K562 (cell line): ENCODE results near the gene SLC6A4. TPM values are rescaled to one million over a fixed set of nuclear protein-coding genes. Genes with fewer than 3 reads are reported as not detected.
A peak's percentile ranks its signal among the peaks of the same experiment; 100 is the strongest.

Source experiments
- ATAC-seq: fragments of 200-7000 bp; cut with Tn5 transposase; 3 replicates; pipeline ENCODE4 v1.9.1; 2020; ENCODE audit warnings: moderate library complexity
- BruUV-seq: library from RNA; stranded (reverse); fragments of 400-500 nt; replicated peaks from 2 replicates; lab custom pipeline; 2021; lab: Mats Ljungman, UMichigan
- CTCF ChIA-PET: fragments of 300-600 bp; formaldehyde crosslinking; extraction: SDS; loops from one replicate; lab custom pipeline; 2021; ENCODE audit warnings: low intra/inter-chr PET ratio; lab: Yijun Ruan, JAX
- POLR2A ChIA-PET: fragments of 300-600, 350-650 bp; sonication (Branson Sonifier 250); formaldehyde crosslinking; extraction: SDS; loops from one replicate; lab custom pipeline; 2021; ENCODE audit warnings: antibody characterized with exemption, inconsistent platforms; lab: Yijun Ruan, JAX
- DNase-seq, 4 experiments: peaks; one replicate each; pipeline versions ENCODE4 v3.0.0 to v3.0.0-alpha.2; 2011 to 2018; ENCODE audit warnings: low spot score in 3 of 4, mixed read lengths in 3 of 4; ENCODE audit errors: extremely low read depth in 1 of 4
- FAIRE-seq: peaks from 2 replicates; lab custom pipeline; 2011; peaks lifted over from hg19 to GRCh38; lab: Jason Lieb, UNC
- H2AFZ ChIP-seq: 2 replicates; pipeline ENCODE4 v1.6.0; 2011; ENCODE audit warnings: low read depth, low read length, control low read depth, inconsistent platforms
- H3K27ac ChIP-seq: fragments of 200-600 bp; 3 replicates; pipeline ENCODE4 v1.8.0; 2011; ENCODE audit warnings: low read depth, mild to moderate bottlenecking, control low read depth, inconsistent platforms, low read length, moderate library complexity, mixed read lengths; ENCODE audit errors: extremely low read depth
- H3K27me3 ChIP-seq, 2 experiments: fragments of 300-600 bp in 1 of 2; 2 replicates in 1 of 2; 3 replicates in 1 of 2; pipeline versions ENCODE4 v1.6.0 to v1.8.0; 2011; ENCODE audit warnings: inconsistent platforms in 2 of 2, low read length in 2 of 2, mild to moderate bottlenecking in 1 of 2, mixed read lengths in 1 of 2, moderate library complexity in 1 of 2; ENCODE audit not compliant: control insufficient read depth in 2 of 2, insufficient read depth in 2 of 2
- H3K36me3 ChIP-seq: fragments of 300-600 bp; 3 replicates; pipeline ENCODE4 v1.8.0; 2011; ENCODE audit warnings: mild to moderate bottlenecking, low read length, inconsistent platforms; ENCODE audit not compliant: control insufficient read depth, insufficient read depth
- H3K4me1 ChIP-seq, 2 experiments: fragments of 200-600 bp in 1 of 2; replicated peaks in 1 of 2; 2 replicates in 1 of 2; 3 replicates in 1 of 2; pipeline versions ENCODE4 v1.5.1 to v1.8.0; 2011; ENCODE audit warnings: inconsistent platforms in 2 of 2, low read length in 2 of 2, mild to moderate bottlenecking in 1 of 2, mixed read lengths in 1 of 2, moderate library complexity in 1 of 2; ENCODE audit not compliant: control insufficient read depth in 2 of 2, insufficient read depth in 2 of 2
- H3K4me2 ChIP-seq: 2 replicates; pipeline ENCODE4 v1.6.1; 2011; ENCODE audit warnings: low read length, control low read depth, inconsistent platforms, mixed read lengths; ENCODE audit not compliant: insufficient read depth
- H3K4me3 ChIP-seq: fragments of 200-600 bp; sonication (generic), shearing (Covaris generic); 2 replicates; pipeline ENCODE4 v1.5.1; 2016; ENCODE audit warnings: control low read depth, inconsistent platforms
- H3K79me2 ChIP-seq: fragments of 200-600 bp; 3 replicates; pipeline ENCODE4 v1.8.0; 2011; ENCODE audit warnings: low read length, inconsistent platforms; ENCODE audit not compliant: control insufficient read depth, insufficient read depth
- H3K9ac ChIP-seq, 2 experiments: 2 replicates each; pipeline versions ENCODE4 v1.6.0 to v1.6.1; 2011; ENCODE audit warnings: low read depth in 2 of 2, low read length in 2 of 2, control low read depth in 1 of 2, inconsistent platforms in 1 of 2, mild to moderate bottlenecking in 1 of 2, mixed read lengths in 1 of 2; ENCODE audit not compliant: insufficient read depth in 1 of 2
- H3K9me1 ChIP-seq: one replicate; pipeline ENCODE4 v1.6.0; 2011; ENCODE audit warnings: inconsistent platforms, mild to moderate bottlenecking, low read length, moderate library complexity; ENCODE audit not compliant: control insufficient read depth, insufficient read depth
- H3K9me3 ChIP-seq: replicated peaks from 2 replicates; pipeline ENCODE4 v1.5.1; 2011; ENCODE audit warnings: low read depth, low read length, inconsistent platforms; ENCODE audit not compliant: control insufficient read depth, insufficient read depth
- H4K20me1 ChIP-seq: replicated peaks from 2 replicates; pipeline ENCODE4 v1.6.1; 2011; ENCODE audit warnings: low read length, inconsistent platforms, mixed read lengths; ENCODE audit not compliant: control insufficient read depth, insufficient read depth
- U2AF1 ChIP-seq: fragments of 200-400 bp; formaldehyde crosslinking; optimal IDR thresholded peaks from 2 replicates; pipeline ENCODE3; 2017; ENCODE audit warnings: mild to moderate bottlenecking, low read depth, low read length, moderate library complexity
- in situ Hi-C: fragments of 300-500 bp; cut with MboI; formaldehyde crosslinking; loops from 4 replicates; pipeline ENCODE4 v1.15.0; 2018; ENCODE audit warnings: inconsistent platforms, mixed read lengths
- intact Hi-C: fragments of 100-400 bp; cut with micrococcal nuclease; formaldehyde crosslinking; loops from 2 replicates; pipeline ENCODE4 v1.14.2; 2022
- polyA plus RNA-seq, 8 experiments: library from polyadenylated mRNA; depleted of rRNA in 4 of 8; stranded (reverse) in 5 of 8; unstranded in 3 of 8; fragments of >200 nt; fragmentation: Nextera tagmentation in 2 of 8; fragmentation: Illumina TruSeq in 1 of 8; extraction: Ambion mirVana in 2 of 8; extraction: Trizol in 1 of 8; gene quantifications; 2 replicates each; pipeline versions ENCODE4 v1.2.1 to v1.2.3, GENCODE V29; 2011 to 2014; ENCODE audit warnings: inconsistent platforms in 1 of 8, missing spikeins in 1 of 8
- total RNA-seq, 7 experiments: library from RNA; depleted of rRNA in 6 of 7; stranded (reverse); fragments of >200 nt in 6 of 7; fragmentation: Illumina TruSeq in 2 of 7; extraction: Trizol in 2 of 7; gene quantifications; 2 replicates each; pipeline versions ENCODE4 v1.2.1 to v1.2.3, GENCODE V29; 2011 to 2021; ENCODE audit warnings: low replicate concordance in 1 of 7
- TF ChIP-seq, protein P1 (sequence below), 2 experiments: fragments of 450-650 bp in 1 of 2; sonication (generic) in 1 of 2; formaldehyde crosslinking in 1 of 2; IDR thresholded peaks; 2 replicates each; pipeline versions ENCODE4 v1.7.1 to v1.9.0; 2016 to 2022; ENCODE audit warnings: inconsistent platforms in 1 of 2, mild to moderate bottlenecking in 1 of 2, missing genetic modification reagents in 1 of 2

SLC6A4 gene
- total and polyA plus RNA-seq, 9 of the 15 experiments (the other 6 are each of a cell fraction or from before 2014, with no cell fraction given), result 0.05 to 0.09 (median 0.07) TPM; not detected in 6

DNA sequence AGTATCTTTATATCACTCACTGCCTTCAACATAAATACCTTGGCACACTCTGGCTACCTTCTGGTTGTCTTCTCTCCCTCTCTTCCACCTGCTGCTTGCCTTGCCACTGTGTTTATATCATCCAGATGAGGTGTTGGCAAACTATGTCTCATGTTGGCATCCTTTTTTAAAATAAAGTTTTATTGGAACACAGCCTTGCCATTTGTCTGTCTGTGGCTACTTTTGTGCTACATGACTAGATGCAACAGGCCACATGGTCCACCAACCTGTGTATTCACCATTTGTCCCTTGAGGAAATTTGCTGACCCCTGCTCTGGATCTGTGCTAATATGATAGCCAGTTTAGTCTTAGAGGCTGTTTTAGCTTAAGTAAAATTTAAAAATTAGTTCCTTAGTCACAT is 82.0 kb downstream of the SLC6A4 start:
- H3K79me2 ChIP-seq, result peaks cover 61% of the 10 kb centered on the region

More for the DNA sequence above, 82.0 kb downstream of the SLC6A4 start:
- Histone ChIP-seq H3K4me2 (no peak overlapping the region), H3K36me3 (peaks cover 51% of the 10 kb centered on the region; the same call in 2 of the 3 replicates)
- TF ChIP-seq, protein P1, sequence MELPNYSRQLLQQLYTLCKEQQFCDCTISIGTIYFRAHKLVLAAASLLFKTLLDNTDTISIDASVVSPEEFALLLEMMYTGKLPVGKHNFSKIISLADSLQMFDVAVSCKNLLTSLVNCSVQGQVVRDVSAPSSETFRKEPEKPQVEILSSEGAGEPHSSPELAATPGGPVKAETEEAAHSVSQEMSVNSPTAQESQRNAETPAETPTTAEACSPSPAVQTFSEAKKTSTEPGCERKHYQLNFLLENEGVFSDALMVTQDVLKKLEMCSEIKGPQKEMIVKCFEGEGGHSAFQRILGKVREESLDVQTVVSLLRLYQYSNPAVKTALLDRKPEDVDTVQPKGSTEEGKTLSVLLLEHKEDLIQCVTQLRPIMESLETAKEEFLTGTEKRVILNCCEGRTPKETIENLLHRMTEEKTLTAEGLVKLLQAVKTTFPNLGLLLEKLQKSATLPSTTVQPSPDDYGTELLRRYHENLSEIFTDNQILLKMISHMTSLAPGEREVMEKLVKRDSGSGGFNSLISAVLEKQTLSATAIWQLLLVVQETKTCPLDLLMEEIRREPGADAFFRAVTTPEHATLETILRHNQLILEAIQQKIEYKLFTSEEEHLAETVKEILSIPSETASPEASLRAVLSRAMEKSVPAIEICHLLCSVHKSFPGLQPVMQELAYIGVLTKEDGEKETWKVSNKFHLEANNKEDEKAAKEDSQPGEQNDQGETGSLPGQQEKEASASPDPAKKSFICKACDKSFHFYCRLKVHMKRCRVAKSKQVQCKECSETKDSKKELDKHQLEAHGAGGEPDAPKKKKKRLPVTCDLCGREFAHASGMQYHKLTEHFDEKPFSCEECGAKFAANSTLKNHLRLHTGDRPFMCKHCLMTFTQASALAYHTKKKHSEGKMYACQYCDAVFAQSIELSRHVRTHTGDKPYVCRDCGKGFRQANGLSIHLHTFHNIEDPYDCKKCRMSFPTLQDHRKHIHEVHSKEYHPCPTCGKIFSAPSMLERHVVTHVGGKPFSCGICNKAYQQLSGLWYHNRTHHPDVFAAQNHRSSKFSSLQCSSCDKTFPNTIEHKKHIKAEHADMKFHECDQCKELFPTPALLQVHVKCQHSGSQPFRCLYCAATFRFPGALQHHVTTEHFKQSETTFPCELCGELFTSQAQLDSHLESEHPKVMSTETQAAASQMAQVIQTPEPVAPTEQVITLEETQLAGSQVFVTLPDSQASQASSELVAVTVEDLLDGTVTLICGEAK (IDR thresholded peaks at IDR 0.05), result peak; percentile 83
- TF ChIP-seq, protein P1 (CRISPR knock-in tag; IDR thresholded peaks at IDR 0.05), result no peak
- TF ChIP-seq U2AF1, result no peak
- TF ChIP-seq, all 486 proteins: peak for 1
- H3K27ac ChIP-seq, result no peak overlapping the region
- no peak for DNase-seq
- in situ Hi-C loops (no loop called here), intact Hi-C loops (no loop called here)
- no peaks in the 10 kb centered on the region for H3K9me1 ChIP-seq
- ChIA-PET CTCF (no interaction called here), POLR2A (interaction anchor here (0.6 kb wide), 2 partner anchors 25 to 572 kb away, joined by 3 read pairs; no protein-coding TSS in a partner anchor)
- no peak overlapping the region for H3K4me3 ChIP-seq
- no peaks in the 10 kb centered on the region for H4K20me1 ChIP-seq
- H3K27me3 ChIP-seq, result no peaks in the 10 kb centered on the region
- no peaks in the 10 kb centered on the region for H3K9me3 ChIP-seq
- no peak for FAIRE-seq
- H3K4me1 ChIP-seq, result no peaks in the 10 kb centered on the region
- no TSS peak for BruUV-seq
- no peak overlapping the region for H2AFZ ChIP-seq
- no peak overlapping the region for H3K9ac ChIP-seq
- no peak for ATAC-seq
